HEK293 (cell line): ENCODE measurements around the gene ASB6.

Experiments
- OVOL3 ChIP-seq: fragments of 450-650 bp; formaldehyde crosslinking; IDR thresholded peaks from 2 replicates; pipeline ENCODE4 v1.5.1; 2016; ENCODE audit warnings: missing biosample characterization, missing genetic modification characterization
- PRDM10 ChIP-seq: fragments of 450-650 bp; formaldehyde crosslinking; IDR thresholded peaks from 2 replicates; pipeline ENCODE4 v1.5.1; 2016; ENCODE audit warnings: missing biosample characterization, missing genetic modification characterization
- REST ChIP-seq: fragments of 450-650 bp; formaldehyde crosslinking; IDR thresholded peaks from 2 replicates; pipeline ENCODE4 v1.5.1; 2016; ENCODE audit warnings: missing biosample characterization, missing genetic modification characterization
- TSHZ1 ChIP-seq: fragments of 450-650 bp; formaldehyde crosslinking; IDR thresholded peaks from 2 replicates; pipeline ENCODE4 v1.5.1; 2016; ENCODE audit warnings: missing biosample characterization, missing genetic modification characterization, borderline replicate concordance
- ZBTB48 ChIP-seq: fragments of 450-650 bp; formaldehyde crosslinking; IDR thresholded peaks from 2 replicates; pipeline ENCODE4 v1.5.1; 2016; ENCODE audit warnings: missing biosample characterization, missing genetic modification characterization
- ZIC2 ChIP-seq: fragments of 450-650 bp; formaldehyde crosslinking; IDR thresholded peaks from 2 replicates; pipeline ENCODE4 v1.5.1; 2016; ENCODE audit warnings: missing biosample characterization, missing genetic modification characterization
- ZNF121 ChIP-seq: fragments of 450-650 bp; formaldehyde crosslinking; IDR thresholded peaks from 2 replicates; pipeline ENCODE4 v1.5.1; 2016; ENCODE audit warnings: missing biosample characterization, missing genetic modification characterization
- ZNF146 ChIP-seq: fragments of 450-650 bp; formaldehyde crosslinking; IDR thresholded peaks from 2 replicates; pipeline ENCODE4 v1.5.1; 2016; ENCODE audit warnings: missing biosample characterization, missing genetic modification characterization
- ZNF184 ChIP-seq: fragments of 450-650 bp; IDR thresholded peaks from 2 replicates; pipeline ENCODE4 v1.5.1; 2018; ENCODE audit warnings: missing biosample characterization, mild to moderate bottlenecking, missing genetic modification characterization
- ZNF221 ChIP-seq: fragments of 450-650 bp; formaldehyde crosslinking; IDR thresholded peaks from 2 replicates; pipeline ENCODE4 v1.5.1; 2017; ENCODE audit warnings: missing biosample characterization, missing genetic modification characterization, borderline replicate concordance
- ZNF292 ChIP-seq: fragments of 450-650 bp; formaldehyde crosslinking; IDR thresholded peaks from 2 replicates; pipeline ENCODE4 v1.5.1; 2016; ENCODE audit warnings: low read depth, missing biosample characterization, missing genetic modification characterization, borderline replicate concordance
- ZNF426 ChIP-seq: fragments of 450-650 bp; formaldehyde crosslinking; IDR thresholded peaks from 2 replicates; pipeline ENCODE4 v1.5.1; 2017; ENCODE audit warnings: missing biosample characterization, missing genetic modification characterization, mild to moderate bottlenecking, inconsistent platforms, moderate library complexity
- ZNF433 ChIP-seq: fragments of 450-650 bp; formaldehyde crosslinking; IDR thresholded peaks from 2 replicates; pipeline ENCODE4 v1.5.1; 2016; ENCODE audit warnings: missing biosample characterization, missing genetic modification characterization, low read depth
- ZNF548 ChIP-seq: fragments of 450-650 bp; formaldehyde crosslinking; IDR thresholded peaks from 2 replicates; pipeline ENCODE4 v1.5.1; 2016; ENCODE audit warnings: missing biosample characterization, missing genetic modification characterization
- ZNF776 ChIP-seq: fragments of 450-650 bp; formaldehyde crosslinking; IDR thresholded peaks from 2 replicates; pipeline ENCODE4 v1.5.0; 2017; ENCODE audit warnings: missing biosample characterization, missing genetic modification characterization, borderline replicate concordance
- ZNF843 ChIP-seq: fragments of 450-650 bp; formaldehyde crosslinking; IDR thresholded peaks from 2 replicates; pipeline ENCODE4 v1.5.1; 2016; ENCODE audit warnings: missing biosample characterization, missing genetic modification characterization
- TF ChIP-seq, protein P1 (sequence below): fragments of 450-650 bp; formaldehyde crosslinking; IDR thresholded peaks from 2 replicates; pipeline ENCODE4 v1.5.1; 2016; ENCODE audit warnings: missing biosample characterization, missing genetic modification characterization
- TF ChIP-seq, protein P2 (sequence below): fragments of 450-650 bp; formaldehyde crosslinking; IDR thresholded peaks from 2 replicates; pipeline ENCODE4 v1.5.1; 2016; ENCODE audit warnings: missing biosample characterization, missing genetic modification characterization
- TF ChIP-seq, protein P3 (sequence below): fragments of 450-650 bp; formaldehyde crosslinking; IDR thresholded peaks from 2 replicates; pipeline ENCODE4 v1.5.1; 2016; ENCODE audit warnings: missing biosample characterization, missing genetic modification characterization, borderline replicate concordance
- TF ChIP-seq, protein P4 (sequence below): IDR thresholded peaks from 2 replicates; pipeline ENCODE4 v1.6.1; 2011; ENCODE audit warnings: mild to moderate bottlenecking, low read depth, low read length, borderline replicate concordance

ASB6 gene

GRCh38 chr9:129602598-129603415 lies 39.1 kb downstream of the ASB6 start (continued):
- TF ChIP-seq REST (tag by site-specific recombination) (no peak), ZNF184 (tag by site-specific recombination) (no peak), ZBTB48 (no peak), ZNF146 (tag by site-specific recombination) (0 out of 2 replicates have a peak, but pooled peaks have one; percentile 5), ZNF843 (no peak), PRDM10 (tag by site-specific recombination) (peak; percentile 88), ZNF292 (tag by site-specific recombination) (no peak; the same call in 1 of the 2 replicates), ZNF548 (0 out of 2 replicates have a peak, but pooled peaks have one; percentile 19), OVOL3 (tag by site-specific recombination) (no peak; the same call in 1 of the 2 replicates), ZNF221 (tag by site-specific recombination) (no peak), ZNF776 (tag by site-specific recombination) (no peak), TSHZ1 (tag by site-specific recombination) (0 out of 2 replicates have a peak, but pooled peaks have one; percentile 9), ZNF426 (tag by site-specific recombination) (no peak), ZIC2 (tag by site-specific recombination) (peak; percentile 12; the same call in 1 of the 2 replicates), ZNF433 (tag by site-specific recombination) (no peak), ZNF121 (tag by site-specific recombination) (no peak)
- TF ChIP-seq, protein P1, sequence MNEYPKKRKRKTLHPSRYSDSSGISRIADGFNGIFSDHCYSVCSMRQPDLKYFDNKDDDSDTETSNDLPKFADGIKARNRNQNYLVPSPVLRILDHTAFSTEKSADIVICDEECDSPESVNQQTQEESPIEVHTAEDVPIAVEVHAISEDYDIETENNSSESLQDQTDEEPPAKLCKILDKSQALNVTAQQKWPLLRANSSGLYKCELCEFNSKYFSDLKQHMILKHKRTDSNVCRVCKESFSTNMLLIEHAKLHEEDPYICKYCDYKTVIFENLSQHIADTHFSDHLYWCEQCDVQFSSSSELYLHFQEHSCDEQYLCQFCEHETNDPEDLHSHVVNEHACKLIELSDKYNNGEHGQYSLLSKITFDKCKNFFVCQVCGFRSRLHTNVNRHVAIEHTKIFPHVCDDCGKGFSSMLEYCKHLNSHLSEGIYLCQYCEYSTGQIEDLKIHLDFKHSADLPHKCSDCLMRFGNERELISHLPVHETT (tag by site-specific recombination): no peak
- TF ChIP-seq, protein P2, sequence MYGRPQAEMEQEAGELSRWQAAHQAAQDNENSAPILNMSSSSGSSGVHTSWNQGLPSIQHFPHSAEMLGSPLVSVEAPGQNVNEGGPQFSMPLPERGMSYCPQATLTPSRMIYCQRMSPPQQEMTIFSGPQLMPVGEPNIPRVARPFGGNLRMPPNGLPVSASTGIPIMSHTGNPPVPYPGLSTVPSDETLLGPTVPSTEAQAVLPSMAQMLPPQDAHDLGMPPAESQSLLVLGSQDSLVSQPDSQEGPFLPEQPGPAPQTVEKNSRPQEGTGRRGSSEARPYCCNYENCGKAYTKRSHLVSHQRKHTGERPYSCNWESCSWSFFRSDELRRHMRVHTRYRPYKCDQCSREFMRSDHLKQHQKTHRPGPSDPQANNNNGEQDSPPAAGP (tag by site-specific recombination): peak; percentile 78
- TF ChIP-seq, protein P3, sequence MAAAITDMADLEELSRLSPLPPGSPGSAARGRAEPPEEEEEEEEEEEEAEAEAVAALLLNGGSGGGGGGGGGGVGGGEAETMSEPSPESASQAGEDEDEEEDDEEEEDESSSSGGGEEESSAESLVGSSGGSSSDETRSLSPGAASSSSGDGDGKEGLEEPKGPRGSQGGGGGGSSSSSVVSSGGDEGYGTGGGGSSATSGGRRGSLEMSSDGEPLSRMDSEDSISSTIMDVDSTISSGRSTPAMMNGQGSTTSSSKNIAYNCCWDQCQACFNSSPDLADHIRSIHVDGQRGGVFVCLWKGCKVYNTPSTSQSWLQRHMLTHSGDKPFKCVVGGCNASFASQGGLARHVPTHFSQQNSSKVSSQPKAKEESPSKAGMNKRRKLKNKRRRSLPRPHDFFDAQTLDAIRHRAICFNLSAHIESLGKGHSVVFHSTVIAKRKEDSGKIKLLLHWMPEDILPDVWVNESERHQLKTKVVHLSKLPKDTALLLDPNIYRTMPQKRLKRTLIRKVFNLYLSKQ (tag by site-specific recombination): no peak
- TF ChIP-seq, protein P4, sequence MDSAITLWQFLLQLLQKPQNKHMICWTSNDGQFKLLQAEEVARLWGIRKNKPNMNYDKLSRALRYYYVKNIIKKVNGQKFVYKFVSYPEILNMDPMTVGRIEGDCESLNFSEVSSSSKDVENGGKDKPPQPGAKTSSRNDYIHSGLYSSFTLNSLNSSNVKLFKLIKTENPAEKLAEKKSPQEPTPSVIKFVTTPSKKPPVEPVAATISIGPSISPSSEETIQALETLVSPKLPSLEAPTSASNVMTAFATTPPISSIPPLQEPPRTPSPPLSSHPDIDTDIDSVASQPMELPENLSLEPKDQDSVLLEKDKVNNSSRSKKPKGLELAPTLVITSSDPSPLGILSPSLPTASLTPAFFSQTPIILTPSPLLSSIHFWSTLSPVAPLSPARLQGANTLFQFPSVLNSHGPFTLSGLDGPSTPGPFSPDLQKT: no peak
- TF ChIP-seq, all 188 proteins: peak for 22
